AG04449 (cell line): Measurements from ENCODE around the gene UPK1A.
A peak's percentile ranks its signal among the peaks of the same experiment; 100 is the strongest.
"Not testable (repeated sequence)": the region's sequence is repeated elsewhere in the genome, so short reads cannot be mapped to it uniquely, and the experiment has no call there.

Experiments
- CTCF ChIA-PET: fragments of 350-600 bp; formaldehyde crosslinking; extraction: SDS; loops from one replicate; lab custom pipeline; 2021; ENCODE audit warnings: antibody characterized with exemption; lab: Yijun Ruan, JAX
- POLR2A ChIA-PET: fragments of 400-600, 350-600 bp; formaldehyde crosslinking; extraction: SDS; loops from one replicate; lab custom pipeline; 2020; ENCODE audit warnings: antibody characterized with exemption, inconsistent platforms; lab: Yijun Ruan, JAX
- DNase-seq: peaks from one replicate; pipeline ENCODE4 v3.0.0-alpha.2; 2010; ENCODE audit warnings: low read depth, low spot score
- H3K4me3 ChIP-seq: 2 replicates; pipeline ENCODE4 v1.5.1; 2011; ENCODE audit warnings: low read depth, mild to moderate bottlenecking, control low read depth, low read length
- CTCF ChIP-seq: IDR thresholded peaks from one replicate; pipeline ENCODE4 v1.5.1; 2011; ENCODE audit warnings: mild to moderate bottlenecking, moderate library complexity, low read length, control low read depth, inconsistent platforms; ENCODE audit not compliant: insufficient read depth; ENCODE audit errors: missing control alignments

Gene UPK1A

GRCh38 chr19:35670686-35671085 lies 4.4 kb downstream of the UPK1A start:
- no peak for DNase-seq
- TF ChIP-seq CTCF, result no peak
- H3K4me3 ChIP-seq, result no peak overlapping the region
- ChIA-PET CTCF (interaction anchor here (0.8 to 1.4 kb wide), 2 partner anchors 10 to 16 kb away, joined by 3 to 4 read pairs; no protein-coding TSS in a partner anchor), POLR2A (no interaction called here)

GRCh38 chr19:35671818-35672217 lies 5.5 kb downstream of the UPK1A start:
- ChIA-PET CTCF (interaction anchor here (0.8 kb wide), 1 partner anchor 25 kb away, joined by 4 read pairs; no protein-coding TSS in a partner anchor), POLR2A (no interaction called here)
- no peak for DNase-seq
- no peak for TF ChIP-seq CTCF
- no peak overlapping the region for H3K4me3 ChIP-seq

GRCh38 chr19:35673121-35673804 lies 6.9 kb downstream of the UPK1A start:
- CTCF ChIA-PET, result interaction anchor here (1.1 to 1.4 kb wide), 4 partner anchors 8 to 21 kb away, joined by 3 to 5 read pairs (median 4); no protein-coding TSS in a partner anchor
- no peak for DNase-seq
- no peak for TF ChIP-seq CTCF
- POLR2A ChIA-PET, result interaction anchor here (1.1 kb wide), 1 partner anchor 30 kb away, joined by 3 read pairs; no protein-coding TSS in a partner anchor
- H3K4me3 ChIP-seq, result peak overlapping the region; percentile 46

GRCh38 chr19:35675589-35676140 lies 9.3 kb downstream of the UPK1A start:
- CTCF ChIA-PET, result no interaction called here
- no peak overlapping the region for H3K4me3 ChIP-seq
- no peak for DNase-seq
- no peak for TF ChIP-seq CTCF
- POLR2A ChIA-PET, result no interaction called here

- no peak for TF ChIP-seq CTCF
- ChIA-PET POLR2A (no interaction called here), CTCF (interaction anchor here (0.7 to 2.3 kb wide), 2 partner anchors 9 to 12 kb away, joined by 3 to 9 read pairs; no protein-coding TSS in a partner anchor)
- H3K4me3 ChIP-seq, result no peak overlapping the region
- DNase-seq, result no peak
Measured at GRCh38 chr19:35689836-35690235, 23.5 kb downstream of the UPK1A start.

- DNase-seq, H3K4me3 ChIP-seq, POLR2A ChIA-PET: not testable (repeated sequence)
- CTCF ChIA-PET, result interaction anchor here (1.1 to 2.3 kb wide), 2 partner anchors 11 to 24 kb away, joined by 3 to 9 read pairs; no protein-coding TSS in a partner anchor
Measured at GRCh38 chr19:35691106-35691505, 24.8 kb downstream of the UPK1A start.
